SU-DHL-6 (cell line): ENCODE data around the gene ZNF644.

Experiments used
- EZH2phosphoT487 ChIP-seq: fragments of 200-600 bp; sonication (generic), shearing (Covaris generic); conservative IDR thresholded peaks from 2 replicates; pipeline ENCODE4 v1.6.1; 2018; ENCODE audit warnings: mild to moderate bottlenecking, antibody characterized with exemption, low read length, moderate library complexity, mixed read lengths
- TF ChIP-seq, protein P1 (sequence below): fragments of 200-600 bp; sonication (generic); IDR thresholded peaks from one replicate; pipeline ENCODE4 v1.5.1; 2017; ENCODE audit warnings: antibody characterized with exemption, mild to moderate bottlenecking, low read length, moderate library complexity; ENCODE audit not compliant: insufficient read depth, poor library complexity, severe bottlenecking

DNA sequence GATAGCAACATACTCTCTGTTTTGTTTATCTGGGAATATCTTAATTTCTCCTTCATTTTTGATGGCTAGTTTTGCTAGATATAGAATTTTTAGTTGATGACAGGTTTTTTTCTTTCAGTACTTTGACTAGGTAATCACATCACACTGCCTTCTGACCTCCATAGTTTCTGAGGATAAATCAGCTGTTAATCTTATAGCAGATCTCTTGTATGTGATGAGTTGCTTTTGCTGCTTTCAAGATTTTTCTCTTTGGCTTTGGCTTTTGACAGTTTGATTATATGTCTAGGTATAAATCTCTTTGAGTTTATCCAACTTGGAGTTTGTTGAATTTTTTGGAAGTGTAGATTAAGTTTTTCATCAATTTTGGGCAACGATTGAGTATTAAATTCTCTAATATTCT, 142.6 kb downstream of the ZNF644 start:
- TF ChIP-seq, protein P1, sequence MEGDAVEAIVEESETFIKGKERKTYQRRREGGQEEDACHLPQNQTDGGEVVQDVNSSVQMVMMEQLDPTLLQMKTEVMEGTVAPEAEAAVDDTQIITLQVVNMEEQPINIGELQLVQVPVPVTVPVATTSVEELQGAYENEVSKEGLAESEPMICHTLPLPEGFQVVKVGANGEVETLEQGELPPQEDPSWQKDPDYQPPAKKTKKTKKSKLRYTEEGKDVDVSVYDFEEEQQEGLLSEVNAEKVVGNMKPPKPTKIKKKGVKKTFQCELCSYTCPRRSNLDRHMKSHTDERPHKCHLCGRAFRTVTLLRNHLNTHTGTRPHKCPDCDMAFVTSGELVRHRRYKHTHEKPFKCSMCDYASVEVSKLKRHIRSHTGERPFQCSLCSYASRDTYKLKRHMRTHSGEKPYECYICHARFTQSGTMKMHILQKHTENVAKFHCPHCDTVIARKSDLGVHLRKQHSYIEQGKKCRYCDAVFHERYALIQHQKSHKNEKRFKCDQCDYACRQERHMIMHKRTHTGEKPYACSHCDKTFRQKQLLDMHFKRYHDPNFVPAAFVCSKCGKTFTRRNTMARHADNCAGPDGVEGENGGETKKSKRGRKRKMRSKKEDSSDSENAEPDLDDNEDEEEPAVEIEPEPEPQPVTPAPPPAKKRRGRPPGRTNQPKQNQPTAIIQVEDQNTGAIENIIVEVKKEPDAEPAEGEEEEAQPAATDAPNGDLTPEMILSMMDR: no peak
- TF ChIP-seq EZH2phosphoT487: no peak
